ENCODE measurements around the gene ISM1.

The ISM1 gene

GRCh38 chr20:13280609-13281324 is 59.7 kb downstream of the ISM1 start:
- DNase-seq (ENCODE audit: low spot score) = no peak
- no peak for FAIRE-seq

DNA sequence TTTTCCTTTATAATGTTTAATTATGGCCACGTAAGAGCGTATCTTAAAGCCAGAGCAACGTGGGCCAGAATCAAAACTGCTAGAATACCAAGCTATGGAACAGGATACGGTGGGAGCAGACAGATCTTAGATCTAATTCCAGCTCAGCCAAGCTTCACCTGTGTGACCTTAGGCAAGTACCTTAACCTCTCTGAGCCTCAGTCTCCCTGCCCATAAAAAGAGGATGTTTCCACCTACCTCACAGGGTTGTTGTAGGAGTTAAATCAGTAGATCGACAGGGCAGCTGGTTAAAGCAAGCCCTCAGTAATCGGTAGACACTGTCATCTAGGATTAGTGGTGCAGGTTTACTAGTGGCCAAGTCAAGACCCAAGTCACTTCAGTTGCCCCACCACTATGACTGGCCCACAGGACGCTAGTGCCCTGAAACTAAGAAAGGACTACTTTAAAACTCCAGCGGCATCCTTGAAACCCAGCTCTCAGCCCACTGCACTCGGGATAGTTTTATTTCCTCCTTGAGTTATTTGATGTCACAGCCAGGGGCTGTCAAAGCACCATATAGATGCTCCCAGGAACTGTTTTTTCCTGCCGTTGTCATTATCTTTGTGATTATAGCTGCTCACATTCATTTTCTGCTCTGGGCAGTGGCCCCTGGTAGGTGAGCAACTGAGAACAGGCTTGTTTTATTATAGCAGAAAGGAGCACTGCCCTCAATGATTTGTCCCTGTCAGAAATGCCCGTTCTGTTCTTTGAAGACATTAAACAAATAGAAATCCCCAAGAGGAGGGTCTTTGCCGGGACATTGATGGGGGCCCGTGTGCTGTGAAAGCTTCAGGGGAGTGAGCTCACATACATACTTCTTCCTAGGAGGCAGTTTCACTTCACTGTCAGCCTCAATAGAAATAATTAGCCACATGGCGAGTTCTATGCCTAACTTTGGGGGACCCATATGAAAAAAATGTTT is 63.1 kb downstream of the ISM1 start:
- FAIRE-seq = no peak
- DNase-seq (ENCODE audit: low spot score) = no peak

DNA sequence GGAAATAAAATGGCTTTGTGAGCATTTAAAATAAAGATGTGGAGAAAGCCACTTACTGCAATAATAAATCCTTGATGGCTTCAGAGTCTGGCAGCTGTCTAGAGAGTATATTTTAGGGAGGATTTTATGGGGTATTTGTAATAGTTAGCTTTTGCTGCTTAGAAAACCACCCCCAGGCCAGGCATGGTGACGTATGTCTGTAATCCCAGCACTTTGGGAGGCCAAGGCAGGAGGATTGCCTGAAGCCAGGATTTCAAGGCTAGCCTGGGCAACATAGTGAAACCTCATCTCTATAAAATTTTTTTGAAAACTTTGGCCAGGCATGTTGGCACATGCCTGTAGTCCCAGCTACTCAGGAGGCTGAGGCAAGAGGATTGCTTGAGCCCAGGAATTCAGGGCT is 63.8 kb downstream of the ISM1 start:
- DNase-seq (ENCODE audit: low spot score) = no peak
- FAIRE-seq = no peak

GRCh38 chr20:13285408-13285807 is 64.3 kb downstream of the ISM1 start:
- DNase-seq (ENCODE audit: low spot score) (no peak), FAIRE-seq (no peak)

DNA sequence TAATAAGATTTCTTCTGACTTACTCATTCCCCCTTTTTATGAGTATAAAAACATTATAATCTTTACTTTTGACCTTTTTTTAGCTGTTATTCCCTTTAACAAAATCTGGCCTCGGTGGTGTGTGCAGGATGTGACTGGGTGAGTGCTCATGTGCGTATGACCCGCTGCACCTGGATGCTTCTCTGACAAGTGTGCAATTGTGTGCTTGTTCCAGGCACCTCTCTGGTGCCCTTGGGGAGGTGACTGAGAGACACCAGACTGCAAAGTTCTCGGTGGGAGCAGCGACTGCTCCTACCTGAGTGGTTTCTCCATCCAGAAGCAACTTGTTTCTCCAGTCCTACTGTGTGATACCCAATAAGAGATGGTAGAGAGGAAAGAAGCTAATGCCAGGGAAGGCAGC is 65.0 kb downstream of the ISM1 start:
- FAIRE-seq = no peak
- DNase-seq (ENCODE audit: low spot score) = no peak

DNA sequence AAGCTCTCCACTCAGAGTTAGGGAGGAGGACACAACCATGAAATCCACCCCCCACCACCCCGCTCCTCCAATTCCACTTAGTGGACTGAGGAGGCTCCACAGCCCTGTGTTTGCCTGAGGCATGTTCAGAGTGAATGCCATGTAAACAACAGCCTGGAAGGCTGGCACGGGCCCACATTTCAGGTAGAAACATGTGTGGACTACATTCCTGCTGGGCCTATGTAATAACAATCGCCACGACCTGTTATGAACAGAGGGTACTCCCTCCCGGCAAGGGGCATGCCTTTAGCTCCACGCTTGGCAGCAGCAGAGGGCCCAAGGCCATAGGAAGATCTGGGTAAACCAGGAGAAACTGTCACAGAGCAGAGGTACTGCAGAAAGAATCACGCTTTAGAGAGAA is 65.5 kb downstream of the ISM1 start:
- DNase-seq (ENCODE audit: low spot score) = no peak
- FAIRE-seq = no peak

- FAIRE-seq (no peak), DNase-seq (ENCODE audit: low spot score) (no peak)
These were observed 67.3 kb downstream of the ISM1 start for GRCh38 chr20:13288357-13288756.

- no peak for FAIRE-seq
These were observed 68.0 kb downstream of the ISM1 start for GRCh38 chr20:13289031-13289430.

GRCh38 chr20:13290724-13291123 is 69.7 kb downstream of the ISM1 start:
- DNase-seq (ENCODE audit: low spot score) (no peak), FAIRE-seq (no peak)

More at GRCh38 chr20:13289031-13289430, 68.0 kb downstream of the ISM1 start:
- no peak for DNase-seq (ENCODE audit: low spot score)

DNA sequence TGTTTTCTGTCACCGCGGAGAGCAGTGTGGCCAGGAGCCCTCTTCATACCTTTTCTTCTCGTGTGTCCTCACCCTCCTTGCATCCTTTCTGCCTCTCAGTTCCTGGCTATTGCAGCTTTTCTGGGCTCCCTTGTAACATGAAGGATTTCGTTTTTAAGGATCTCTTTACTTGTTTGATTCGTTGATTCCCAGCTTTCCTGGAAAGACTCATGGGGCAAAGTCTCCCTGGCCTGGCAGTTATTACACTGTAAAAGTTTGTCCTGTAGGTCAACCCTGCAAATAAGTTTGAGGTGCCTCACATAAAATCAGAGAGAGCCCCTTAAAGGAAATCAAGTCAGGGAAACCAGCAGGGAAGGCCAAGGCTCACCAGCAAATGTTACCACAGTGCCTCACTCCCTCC is 70.1 kb downstream of the ISM1 start:
- no peak for FAIRE-seq
- no peak for DNase-seq (ENCODE audit: low spot score)

DNA sequence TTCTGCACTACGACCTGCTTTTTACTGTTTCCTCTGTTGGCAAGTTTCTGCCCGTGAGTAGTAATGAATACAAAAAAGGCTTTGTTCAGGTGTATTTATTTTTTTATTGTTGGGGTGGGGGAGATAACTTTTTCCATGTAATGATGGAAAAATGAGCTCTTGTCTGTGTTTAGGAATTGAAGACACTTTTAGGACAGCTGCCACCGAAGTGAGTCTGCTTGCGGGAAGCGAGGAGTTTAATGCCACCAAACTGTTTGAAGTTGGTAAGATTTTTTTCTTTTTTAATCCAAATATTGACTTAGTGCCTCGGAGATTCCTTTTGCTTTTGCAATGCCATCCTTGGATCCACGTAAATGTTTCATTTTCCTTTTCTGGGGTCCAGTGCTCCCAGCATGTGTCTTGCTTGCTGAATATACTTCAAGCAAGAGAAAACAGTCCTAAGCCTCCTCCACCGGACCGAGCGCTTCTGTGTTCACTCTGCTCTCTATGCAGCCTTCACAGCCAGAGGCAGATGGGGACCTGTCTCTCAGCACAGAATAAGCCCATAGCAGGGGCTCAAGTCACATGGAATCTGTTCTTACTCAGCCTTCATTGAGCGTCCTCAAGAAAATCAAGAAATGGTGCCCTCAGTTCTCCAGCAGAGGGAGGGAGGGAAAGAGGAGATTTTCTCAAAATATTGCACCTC is 71.3 kb downstream of the ISM1 start:
- no peak for FAIRE-seq
- no peak for DNase-seq (ENCODE audit: low spot score)

DNA sequence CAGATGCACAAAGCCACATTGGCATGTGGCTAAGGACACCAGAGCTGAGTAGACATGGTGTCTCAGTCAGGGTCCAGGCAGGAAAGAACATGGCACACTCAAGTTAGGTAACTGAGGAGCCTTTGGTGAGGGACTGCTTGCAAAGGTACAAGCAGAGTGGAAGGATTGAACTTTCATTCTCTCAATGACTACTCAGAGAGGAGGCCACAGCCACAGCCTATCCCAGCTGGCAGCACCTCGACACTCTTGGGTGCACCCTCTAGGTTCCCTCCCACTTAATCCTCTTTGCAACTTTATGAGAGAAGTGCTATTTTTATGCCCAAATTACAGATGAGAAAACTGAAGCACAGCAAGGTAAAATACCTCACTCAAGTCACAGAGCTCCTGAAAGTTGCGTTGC is 73.4 kb downstream of the ISM1 start:
- FAIRE-seq (no peak), DNase-seq (ENCODE audit: low spot score) (no peak)

- DNase-seq (ENCODE audit: low spot score) = no peak
These were observed 74.6 kb downstream of the ISM1 start for GRCh38 chr20:13295637-13296036.

DNA sequence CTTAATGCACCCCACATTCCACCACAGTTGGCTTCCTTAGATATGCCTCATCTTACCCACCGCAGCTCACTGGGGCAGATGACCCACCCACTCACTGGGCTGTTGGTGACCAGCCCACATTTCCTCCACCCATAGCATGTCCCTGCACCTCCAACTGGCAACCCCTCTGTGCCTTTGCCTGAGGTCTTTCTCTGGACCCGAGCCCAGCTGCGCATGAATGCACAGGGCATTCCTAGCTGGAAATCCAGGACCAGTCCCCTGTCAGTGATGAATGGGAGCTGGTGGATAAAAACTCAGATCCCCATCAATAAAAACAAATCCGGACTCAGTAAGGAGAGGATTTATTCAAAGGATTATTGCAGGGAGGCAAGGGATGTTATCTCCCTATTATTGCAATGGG is 75.0 kb downstream of the ISM1 start:
- no peak for DNase-seq (ENCODE audit: low spot score)
- no peak for FAIRE-seq

More at GRCh38 chr20:13295637-13296036, 74.6 kb downstream of the ISM1 start:
- FAIRE-seq = no peak

DNA sequence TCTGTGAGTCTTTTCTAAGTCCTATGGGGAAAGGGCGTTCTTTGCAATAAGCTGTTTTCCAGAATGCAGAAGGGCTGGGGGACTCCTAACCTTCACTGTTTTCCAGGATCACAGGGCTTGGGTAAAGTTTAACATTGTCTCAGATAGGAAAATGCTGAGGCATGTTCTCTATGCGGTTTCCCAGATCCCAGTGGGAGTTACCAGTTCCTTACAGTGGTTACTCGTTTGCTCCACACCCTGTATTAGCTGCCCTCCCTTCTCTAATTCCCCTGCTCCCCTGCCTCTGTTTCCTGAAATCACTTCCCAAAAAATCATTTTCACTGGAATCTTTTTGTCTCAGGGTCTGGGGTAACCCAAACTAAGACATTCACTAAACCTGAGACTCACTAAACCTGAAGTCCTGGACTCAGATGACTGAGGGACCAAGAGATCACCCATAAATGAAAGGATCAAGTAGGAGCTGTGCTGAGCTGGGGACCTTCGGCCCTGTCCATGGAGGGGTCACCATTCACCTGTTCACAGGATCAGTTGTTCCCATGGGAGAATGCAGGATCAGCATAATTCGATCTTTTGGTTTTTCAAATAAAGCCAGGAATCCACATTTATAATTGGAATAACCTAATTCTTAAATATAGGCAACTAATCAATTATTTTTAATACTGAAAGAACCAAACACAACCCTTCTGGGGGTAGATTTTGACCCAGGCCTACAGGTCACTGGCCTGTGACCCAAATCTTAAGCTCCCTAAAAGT is 76.2 kb downstream of the ISM1 start:
- FAIRE-seq = no peak
- no peak for DNase-seq (ENCODE audit: low spot score)

GRCh38 chr20:13298692-13299373 is 77.8 kb downstream of the ISM1 start:
- FAIRE-seq = no peak
- no peak for DNase-seq (ENCODE audit: low spot score)

GRCh38 chr20:13299401-13299800 is 78.3 kb downstream of the ISM1 start:
- FAIRE-seq (no peak), DNase-seq (ENCODE audit: low spot score) (no peak)

- FAIRE-seq (no peak), DNase-seq (ENCODE audit: low spot score) (no peak)
These were observed 80.5 kb downstream of the ISM1 start for GRCh38 chr20:13301596-13301995.

DNA sequence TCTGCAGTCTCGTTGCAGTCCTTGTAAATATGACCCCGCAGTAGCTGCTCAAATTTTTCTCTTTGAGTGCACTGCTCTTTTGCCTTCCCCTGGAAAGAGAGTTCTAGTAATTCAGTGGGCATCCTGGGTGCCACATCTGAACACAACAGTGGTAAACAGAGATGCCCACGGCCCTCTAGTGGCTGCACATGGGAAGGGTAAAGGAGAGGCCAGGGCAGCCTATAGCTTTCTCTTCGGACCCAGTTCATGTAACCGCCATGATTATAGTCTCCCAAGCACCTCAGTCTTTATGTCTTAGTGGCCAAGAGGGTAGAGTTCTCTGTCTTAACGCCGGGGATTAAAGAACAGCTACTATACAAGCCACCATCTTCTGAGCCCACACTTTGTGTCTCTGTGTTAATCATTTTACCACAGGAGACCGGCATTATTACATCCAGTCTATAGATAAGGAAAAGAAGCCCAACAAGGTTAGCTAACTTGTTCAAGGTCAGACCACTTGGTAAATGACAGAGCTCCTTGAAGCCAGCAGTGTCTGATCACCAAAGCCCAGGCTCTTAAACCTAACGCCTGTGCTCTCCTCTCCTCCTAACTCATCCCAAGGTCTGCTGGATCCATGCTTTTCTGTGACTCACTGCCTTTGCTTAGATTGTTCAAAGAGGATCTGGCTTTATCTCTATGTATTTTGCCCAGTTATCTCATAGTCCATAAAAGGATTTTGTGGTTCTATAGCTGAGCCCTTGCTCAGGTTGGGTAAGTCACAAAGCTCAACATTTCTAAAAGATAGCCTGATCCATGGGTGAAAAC is 81.8 kb downstream of the ISM1 start:
- DNase-seq (ENCODE audit: low spot score) (peak; percentile 49), FAIRE-seq (no peak)

- no peak for FAIRE-seq
- DNase-seq (ENCODE audit: low spot score) = no peak
These were observed 84.2 kb downstream of the ISM1 start for GRCh38 chr20:13305284-13305683.
